Mesenchymal stem cell (in vitro differentiated cells and primary cell): ENCODE data around the gene VPS51.
"Not testable (repeated sequence)": the region's sequence is repeated elsewhere in the genome, so short reads cannot be mapped to it uniquely, and the experiment has no call there.

ENCODE experiments used
- DNase-seq: peaks from one replicate; pipeline ENCODE4 v3.0.0-alpha.2; 2013
- H2AFZ ChIP-seq: one replicate; pipeline ENCODE4 v1.6.1; 2013; ENCODE audit warnings: low read depth, mild to moderate bottlenecking, control low read depth, inconsistent platforms, low read length, moderate library complexity
- H2AK5ac ChIP-seq: 2 replicates; pipeline ENCODE4 v1.6.1; 2013; ENCODE audit warnings: low read length, moderate library complexity, mild to moderate bottlenecking, inconsistent platforms; ENCODE audit not compliant: severe bottlenecking
- H2BK120ac ChIP-seq: one replicate; pipeline ENCODE4 v1.6.1; 2013; ENCODE audit warnings: low read depth, mild to moderate bottlenecking, inconsistent platforms, low read length, moderate library complexity
- H2BK12ac ChIP-seq, 2 experiments: one replicate each; pipeline ENCODE4 v1.6.1; 2013; ENCODE audit warnings: inconsistent platforms in 2 of 2, low read length in 2 of 2, mild to moderate bottlenecking in 2 of 2, moderate library complexity in 2 of 2, control low read depth in 1 of 2
- H2BK15ac ChIP-seq: one replicate; pipeline ENCODE4 v1.6.1; 2013; ENCODE audit warnings: mild to moderate bottlenecking, low read depth, inconsistent platforms; ENCODE audit not compliant: poor library complexity, severe bottlenecking
- H2BK5ac ChIP-seq: 2 replicates; pipeline ENCODE4 v1.6.1; 2013; ENCODE audit warnings: low read depth, mild to moderate bottlenecking, low read length, control low read depth, inconsistent platforms; ENCODE audit not compliant: poor library complexity, severe bottlenecking
- H3K14ac ChIP-seq, 2 experiments: one replicate each; pipeline ENCODE4 v1.6.1; 2013; ENCODE audit warnings: inconsistent platforms in 2 of 2, low read length in 2 of 2, control low read depth in 1 of 2, mild to moderate bottlenecking in 1 of 2, moderate library complexity in 1 of 2
- H3K18ac ChIP-seq, 2 experiments: one replicate each; pipeline ENCODE4 v1.6.1; 2013; ENCODE audit warnings: inconsistent platforms in 2 of 2, low read length in 2 of 2, control low read depth in 1 of 2, low read depth in 1 of 2, mild to moderate bottlenecking in 1 of 2
- H3K23ac ChIP-seq, 2 experiments: one replicate each; pipeline ENCODE4 v1.6.1; 2013; ENCODE audit warnings: inconsistent platforms in 2 of 2, low read length in 2 of 2, mild to moderate bottlenecking in 2 of 2, moderate library complexity in 2 of 2, control low read depth in 1 of 2
- H3K27ac ChIP-seq: 2 replicates; pipeline ENCODE4 v1.5.1; 2013; ENCODE audit warnings: mild to moderate bottlenecking, moderate library complexity, low read length, control low read depth, inconsistent platforms; ENCODE audit not compliant: poor library complexity, severe bottlenecking
- H3K27me3 ChIP-seq, 2 experiments: 2 replicates each; pipeline versions ENCODE4 v1.6.1 to v1.7.0; 2013; ENCODE audit warnings: low read length in 2 of 2, mild to moderate bottlenecking in 2 of 2, moderate library complexity in 2 of 2, control low read depth in 1 of 2, inconsistent platforms in 1 of 2; ENCODE audit not compliant: control insufficient read depth in 1 of 2, insufficient read depth in 1 of 2
- H3K36me3 ChIP-seq, 2 experiments: 2 replicates each; pipeline versions ENCODE4 v1.6.1 to v1.7.0; 2013; ENCODE audit warnings: low read length in 2 of 2, control low read depth in 1 of 2, inconsistent platforms in 1 of 2, low read depth in 1 of 2, mild to moderate bottlenecking in 1 of 2; ENCODE audit not compliant: insufficient read depth in 2 of 2, control insufficient read depth in 1 of 2
- H3K4ac ChIP-seq, 2 experiments: one replicate each; pipeline ENCODE4 v1.6.1; 2013; ENCODE audit warnings: inconsistent platforms in 2 of 2, low read length in 2 of 2, mild to moderate bottlenecking in 2 of 2, moderate library complexity in 2 of 2, control low read depth in 1 of 2, low read depth in 1 of 2
- H3K4me1 ChIP-seq: 2 replicates; pipeline ENCODE4 v1.6.1; 2013; ENCODE audit warnings: low read depth, low read length, control low read depth; ENCODE audit not compliant: control insufficient read depth, insufficient read depth
- H3K4me2 ChIP-seq: 2 replicates; pipeline ENCODE4 v1.6.1; 2013; ENCODE audit warnings: low read length, mild to moderate bottlenecking, inconsistent platforms; ENCODE audit not compliant: poor library complexity, severe bottlenecking
- H3K4me3 ChIP-seq, 2 experiments: 2 replicates each; pipeline versions ENCODE4 v1.5.1 to v1.7.0; 2013; ENCODE audit warnings: low read length in 2 of 2, mild to moderate bottlenecking in 2 of 2, control low read depth in 1 of 2, low read depth in 1 of 2; ENCODE audit not compliant: insufficient read depth in 1 of 2
- H3K79me1 ChIP-seq: replicated peaks from 2 replicates; pipeline ENCODE4 v1.6.1; 2013; ENCODE audit warnings: mild to moderate bottlenecking, control low read depth, low read length, inconsistent platforms; ENCODE audit not compliant: poor library complexity, severe bottlenecking
- H3K9ac ChIP-seq: 2 replicates; pipeline ENCODE4 v1.7.0; 2013; ENCODE audit warnings: mild to moderate bottlenecking, low read length, moderate library complexity
- H3K9me3 ChIP-seq: 2 replicates; pipeline ENCODE4 v1.7.0; 2013; ENCODE audit warnings: mild to moderate bottlenecking, low read length; ENCODE audit not compliant: control insufficient read depth
- H4K8ac ChIP-seq: one replicate; pipeline ENCODE4 v1.6.1; 2013; ENCODE audit warnings: inconsistent platforms, mild to moderate bottlenecking, low read length, moderate library complexity
- H4K91ac ChIP-seq: one replicate; pipeline ENCODE4 v1.6.1; 2013; ENCODE audit warnings: mild to moderate bottlenecking, low read length, inconsistent platforms
- WGBS: methylation state at CpG from one replicate; pipeline ENCODE4 v1.1.7; 2013; ENCODE audit warnings: mixed read lengths; 5-methylcytosine and 5-hydroxymethylcytosine counted together

Gene VPS51

DNA sequence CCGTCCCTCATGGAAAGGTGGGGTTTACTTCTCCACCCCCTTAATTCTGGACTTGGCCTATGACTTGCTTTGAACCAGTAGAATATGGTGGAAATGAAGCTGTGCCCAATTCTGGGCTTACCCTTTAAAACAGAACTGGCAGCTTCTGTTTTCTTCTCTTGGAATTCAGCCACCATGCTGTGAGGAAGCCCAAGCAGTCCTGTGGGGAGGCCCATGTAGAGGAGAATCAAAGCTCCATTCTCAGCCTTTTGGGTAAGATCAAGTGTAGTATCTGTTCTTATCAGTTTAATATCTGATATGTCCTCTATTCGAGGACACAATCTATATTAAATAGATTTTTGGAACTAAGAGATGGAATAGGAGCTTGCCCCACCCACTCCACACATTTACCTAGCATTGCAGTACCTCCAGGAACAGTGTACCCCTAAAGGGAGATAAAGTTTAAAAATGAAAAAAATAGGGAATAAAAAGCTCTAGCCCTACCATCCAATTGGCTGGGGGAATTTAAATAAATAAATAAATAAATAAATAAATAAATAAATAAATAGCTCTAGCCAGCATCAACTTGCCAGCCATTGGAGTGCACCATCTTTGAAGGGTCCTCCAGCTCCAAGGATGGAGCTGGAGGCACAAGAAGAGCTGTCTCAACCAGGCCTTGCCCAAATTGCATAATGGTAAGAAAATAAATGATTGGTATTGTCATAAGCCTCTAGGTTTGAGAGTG, 51.5 kb downstream of the VPS51 start:
- no peak overlapping the region for H4K8ac ChIP-seq
- no peak overlapping the region for H4K91ac ChIP-seq
- peaks cover 5% of the 10 kb centered on the region for H3K9me3 ChIP-seq
- no peak overlapping the region for H3K18ac ChIP-seq
- H3K9ac ChIP-seq = no peak overlapping the region
- peaks cover 0 to 4% of the 10 kb centered on the region in 2 experiments for H3K27me3 ChIP-seq
- no peaks in the 10 kb centered on the region for H3K36me3 ChIP-seq
- H3K27ac ChIP-seq = no peak overlapping the region
- H3K4ac ChIP-seq = no peak overlapping the region
- no peak overlapping the region for H3K4me3 ChIP-seq
- no peak for DNase-seq
- no peak overlapping the region for H3K14ac ChIP-seq
- no peak overlapping the region for H2BK120ac ChIP-seq
- no peak overlapping the region for H2AK5ac ChIP-seq
- no peak overlapping the region for H2BK12ac ChIP-seq
- H3K23ac ChIP-seq = no peak overlapping the region
- no peaks in the 10 kb centered on the region for H3K79me1 ChIP-seq
- H2BK5ac ChIP-seq = no peak overlapping the region
- H2BK15ac ChIP-seq = no peak overlapping the region
- no CpG with 5 or more reads among the region's 2 CpGs for WGBS
- peaks cover 9% of the 10 kb centered on the region for H3K4me1 ChIP-seq
- no peak overlapping the region for H2AFZ ChIP-seq
- H3K4me2 ChIP-seq = no peak overlapping the region

DNA sequence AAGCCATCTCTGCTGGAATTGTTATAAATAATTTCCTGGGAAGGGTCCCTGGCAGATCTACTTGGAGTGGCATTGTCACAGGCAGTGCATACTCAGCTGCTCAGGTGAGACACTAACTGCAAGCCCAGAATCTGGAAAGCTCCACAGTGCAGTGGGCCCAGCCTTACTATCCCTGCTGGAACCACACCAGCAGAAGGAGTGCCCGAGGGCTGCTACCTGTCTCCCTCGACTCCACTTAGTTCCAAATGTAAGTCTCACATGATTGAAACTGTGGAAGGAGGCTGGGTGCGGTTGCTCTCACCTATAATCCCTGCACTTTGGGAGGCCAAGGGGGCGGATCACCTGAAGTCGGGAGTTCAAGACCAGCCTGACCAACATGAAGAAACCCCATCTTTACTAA, 52.6 kb downstream of the VPS51 start:
- Histone ChIP-seq H3K23ac (no peak overlapping the region), H3K4ac (no peak overlapping the region), H4K8ac (no peak overlapping the region), H3K27me3 (peaks cover 0 to 4% of the 10 kb centered on the region in 2 experiments), H3K4me3 (no peak overlapping the region), H2BK15ac (no peak overlapping the region), H2AFZ (no peak overlapping the region), H3K14ac (no peak overlapping the region), H3K9ac (no peak overlapping the region), H3K9me3 (peaks cover 5% of the 10 kb centered on the region), H2BK120ac (no peak overlapping the region), H2BK12ac (no peak overlapping the region), H3K79me1 (no peaks in the 10 kb centered on the region), H2AK5ac (no peak overlapping the region), H3K18ac (no peak overlapping the region), H2BK5ac (no peak overlapping the region), H4K91ac (no peak overlapping the region), H3K4me2 (no peak overlapping the region), H3K36me3 (no peaks in the 10 kb centered on the region), H3K27ac (no peak overlapping the region), H3K4me1 (peaks cover 9% of the 10 kb centered on the region)
- DNase-seq = no peak
- WGBS = 90% methylated on average over 5 of the region's 5 CpGs

DNA sequence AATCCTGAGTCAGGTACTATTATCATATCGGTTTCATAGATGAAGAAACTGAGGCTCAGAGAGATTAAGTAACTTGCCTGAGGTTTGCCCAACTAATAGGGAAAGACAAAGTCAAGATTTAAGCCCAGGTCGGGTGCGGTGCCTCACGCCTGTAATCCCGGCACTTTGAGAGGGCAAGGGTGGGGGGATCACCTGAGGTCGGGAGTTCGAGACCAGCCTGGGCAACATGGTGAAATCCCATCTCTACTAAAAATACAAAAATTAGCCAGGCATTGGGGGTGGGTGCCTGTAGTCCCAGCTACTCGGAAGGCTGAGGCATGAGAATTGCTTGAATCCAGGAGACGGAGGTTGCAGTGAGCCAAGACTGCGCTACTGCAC, 54.1 kb downstream of the VPS51 start:
- not testable (repeated sequence) for H2BK15ac ChIP-seq, H3K79me1 ChIP-seq, H4K8ac ChIP-seq, H3K9me3 ChIP-seq, H2BK5ac ChIP-seq, H3K4me1 ChIP-seq, DNase-seq, H2BK120ac ChIP-seq, H3K4ac ChIP-seq, H4K91ac ChIP-seq, H3K27me3 ChIP-seq, H3K27ac ChIP-seq, H3K4me2 ChIP-seq, H3K14ac ChIP-seq, H3K23ac ChIP-seq, H3K36me3 ChIP-seq, H3K18ac ChIP-seq, H2AFZ ChIP-seq, H2AK5ac ChIP-seq, H2BK12ac ChIP-seq
- Histone ChIP-seq H3K4me3 (peak overlapping the region in 1 of 2 experiments; percentile 56), H3K9ac (peak overlapping the region; percentile 69)
- WGBS = 95% methylated on average over 10 of the region's 10 CpGs

DNA sequence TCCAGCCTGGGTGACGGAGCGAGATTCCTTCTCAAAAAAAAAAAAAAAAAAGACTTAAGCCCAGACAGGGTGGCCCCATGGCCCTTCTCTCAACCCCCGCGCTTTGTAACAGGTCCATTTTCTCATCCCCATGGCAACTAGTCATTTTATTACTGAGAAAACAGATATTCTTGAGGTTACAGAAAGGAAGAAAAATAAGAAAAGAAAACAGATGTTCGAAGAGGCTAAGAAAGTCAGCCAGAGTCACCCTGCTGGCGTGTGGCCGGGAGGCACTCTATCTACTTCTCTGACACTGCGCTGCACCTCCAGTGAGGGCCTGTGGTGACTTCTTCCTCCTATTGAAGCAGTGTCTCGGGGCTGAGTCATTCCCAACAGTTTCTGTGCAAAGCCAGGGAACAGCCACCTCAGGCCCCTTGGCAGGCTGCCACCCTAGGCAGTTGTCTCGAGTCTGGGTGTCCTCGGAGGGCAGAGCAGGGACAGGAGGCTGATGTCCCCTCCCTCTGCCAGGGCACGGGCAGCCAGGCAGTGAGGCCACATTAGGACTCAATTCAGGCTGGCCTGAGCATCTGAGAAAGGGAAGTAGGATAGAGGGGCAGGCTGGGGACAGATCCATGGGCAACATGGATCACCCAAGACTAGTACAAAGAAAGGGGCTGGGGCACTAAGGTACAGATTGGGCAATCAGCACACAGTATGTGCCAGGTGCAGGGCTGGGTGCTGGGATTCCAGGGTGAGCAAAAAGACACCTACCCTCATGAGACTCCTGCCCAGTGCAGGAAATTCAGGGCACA, 54.7 kb downstream of the VPS51 start:
- H3K18ac ChIP-seq = peak overlapping the region in 1 of 2 experiments; percentile 86
- peak overlapping the region; percentile 69 for H3K9ac ChIP-seq
- H3K4me3 ChIP-seq = peak overlapping the region in 1 of 2 experiments; percentile 56
- peak; percentile 93 for DNase-seq
- no peaks in the 10 kb centered on the region for H3K79me1 ChIP-seq
- H2BK12ac ChIP-seq = peak overlapping the region in 1 of 2 experiments; percentile 87
- H3K23ac ChIP-seq = no peak overlapping the region
- no peaks in the 10 kb centered on the region for H3K36me3 ChIP-seq
- H2AFZ ChIP-seq = peak overlapping the region; percentile 54
- H3K4ac ChIP-seq = peak overlapping the region in 1 of 2 experiments; percentile 40
- H2AK5ac ChIP-seq = no peak overlapping the region
- H2BK120ac ChIP-seq = no peak overlapping the region
- WGBS = 42% methylated on average over 10 of the region's 12 CpGs
- peaks cover 0 to under 1% of the 10 kb centered on the region in 2 experiments for H3K27me3 ChIP-seq
- H3K4me2 ChIP-seq = peak overlapping the region; percentile 24
- peak overlapping the region; percentile 36 for H4K91ac ChIP-seq
- peak overlapping the region; percentile 35 for H4K8ac ChIP-seq
- H2BK15ac ChIP-seq = no peak overlapping the region
- H3K9me3 ChIP-seq = peaks cover 5% of the 10 kb centered on the region
- no peak overlapping the region for H2BK5ac ChIP-seq
- H3K4me1 ChIP-seq = peaks cover 9% of the 10 kb centered on the region
- peak overlapping the region; percentile 6 for H3K27ac ChIP-seq
- H3K14ac ChIP-seq = peak overlapping the region in 1 of 2 experiments; percentile 35
